ENCODE measurements around the gene FERMT3.

Gene FERMT3

GRCh38 chr11:64181506-64182411 lies 24.8 kb upstream of the FERMT3 start:
- Mint-ChIP-seq H3K9me3 (no peaks in the 10 kb centered on the region), H3K4me3 (peak overlapping the region; percentile 42 to 79 (median 59)), H3K27me3 (ENCODE audit: low read depth) (peaks cover 4% of the 10 kb centered on the region), H3K36me3 (ENCODE audit: low read depth) (peaks cover 4% of the 10 kb centered on the region), H3K4me1 (peaks cover 34% of the 10 kb centered on the region), H3K27ac (peak overlapping the region; percentile 81 to 91 (median 90))
- no peak for TF ChIP-seq CTCF (IDR thresholded peaks at IDR 0.05; ENCODE audit: unreplicated experiment in 3 of 3)

- H3K27me3 Mint-ChIP-seq (ENCODE audit: low read depth): peaks cover 4% of the 10 kb centered on the region
- no peaks in the 10 kb centered on the region for H3K9me3 Mint-ChIP-seq
- peak overlapping the region in 2 of 3 experiments; percentile 35 to 38 for H3K27ac Mint-ChIP-seq
- peak overlapping the region; percentile 65 to 80 (median 75) for H3K4me3 Mint-ChIP-seq
- TF ChIP-seq CTCF (IDR thresholded peaks at IDR 0.05; ENCODE audit: unreplicated experiment in 3 of 3): no peak
- peaks cover 34% of the 10 kb centered on the region for H3K4me1 Mint-ChIP-seq
- H3K36me3 Mint-ChIP-seq (ENCODE audit: low read depth): no peaks in the 10 kb centered on the region
These were observed 22.6 kb upstream of the FERMT3 start for GRCh38 chr11:64183890-64184289.

- Mint-ChIP-seq H3K4me3 (peak overlapping the region; percentile 93 to 95 (median 95)), H3K9me3 (no peaks in the 10 kb centered on the region), H3K4me1 (peaks cover 38% of the 10 kb centered on the region), H3K27me3 (ENCODE audit: low read depth) (peaks cover 4% of the 10 kb centered on the region), H3K36me3 (ENCODE audit: low read depth) (peaks cover 4% of the 10 kb centered on the region), H3K27ac (peak overlapping the region; percentile 94 to 99 (median 95))
- TF ChIP-seq CTCF (IDR thresholded peaks at IDR 0.05; ENCODE audit: unreplicated experiment in 3 of 3): peak; percentile 36 to 48 (median 40)
These were observed 21.3 kb upstream of the FERMT3 start for GRCh38 chr11:64185175-64185692.

GRCh38 chr11:64185693-64186491 lies 20.6 kb upstream of the FERMT3 start, which contains the start of gene STIP1:
STIP1 (plus strand) TSS chr11:64186171; CDS start chr11:64186262, 91 bp downstream.
- Mint-ChIP-seq H3K27me3 (ENCODE audit: low read depth) (peaks cover 4% of the 10 kb centered on the region), H3K9me3 (no peaks in the 10 kb centered on the region), H3K36me3 (ENCODE audit: low read depth) (peaks cover 9% of the 10 kb centered on the region), H3K4me1 (peaks cover 33% of the 10 kb centered on the region), H3K27ac (peak within 1 kb of the TSS; percentile 94 to 99 (median 95)), H3K4me3 (peak within 1 kb of the TSS; percentile 93 to 95 (median 95))
- TF ChIP-seq CTCF (IDR thresholded peaks at IDR 0.05; ENCODE audit: unreplicated experiment in 3 of 3): peak in 2 of 3 experiments; percentile 24 to 35

GRCh38 chr11:64186492-64187165 lies 19.9 kb upstream of the FERMT3 start:
- Mint-ChIP-seq H3K27me3 (ENCODE audit: low read depth) (peaks cover 2% of the 10 kb centered on the region), H3K27ac (peak overlapping the region in 1 of 3 experiments; percentile 72)

More at GRCh38 chr11:64186492-64187165, 19.9 kb upstream of the FERMT3 start:
- H3K36me3 Mint-ChIP-seq (ENCODE audit: low read depth): peaks cover 9% of the 10 kb centered on the region
- no peak overlapping the region for H3K4me3 Mint-ChIP-seq
- no peak for TF ChIP-seq CTCF (IDR thresholded peaks at IDR 0.05; ENCODE audit: unreplicated experiment in 3 of 3)
- H3K4me1 Mint-ChIP-seq: peaks cover 26% of the 10 kb centered on the region
- H3K9me3 Mint-ChIP-seq: no peaks in the 10 kb centered on the region

Data from nephron (organoid).